Kidney epithelial cell (primary cell): ENCODE measurements around the gene LAYN. TPM values are rescaled to one million over a fixed set of nuclear protein-coding genes. Genes with fewer than 3 reads are reported as not detected.

ENCODE experiments used
- DNase-seq: peaks from one replicate; pipeline ENCODE4 v3.0.0-alpha.2; 2010; ENCODE audit warnings: low read depth
- H3K27me3 ChIP-seq: 2 replicates; pipeline ENCODE4 v1.6.0; 2011; ENCODE audit warnings: low read length; ENCODE audit not compliant: control insufficient read depth, insufficient read depth
- H3K36me3 ChIP-seq: 2 replicates; pipeline ENCODE4 v1.5.1; 2011; ENCODE audit warnings: low read length; ENCODE audit not compliant: control insufficient read depth, insufficient read depth
- H3K4me3 ChIP-seq: 2 replicates; pipeline ENCODE4 v1.5.1; 2011; ENCODE audit warnings: low read depth, mild to moderate bottlenecking, control low read depth, low read length
- CTCF ChIP-seq: IDR thresholded peaks from 2 replicates; pipeline ENCODE4 v1.5.1; 2011; ENCODE audit warnings: mild to moderate bottlenecking, moderate library complexity, low read length, control low read depth, inconsistent platforms; ENCODE audit not compliant: insufficient read depth, poor library complexity, severe bottlenecking
- total RNA-seq: library from RNA; depleted of rRNA; stranded (reverse); fragments of >200 nt; gene quantifications from 2 replicates; pipeline ENCODE4 v1.2.3, GENCODE V29; 2015

Gene LAYN
- total RNA-seq, 1 donor from 2014 or later = 29.1 TPM

GRCh38 chr11:111518668-111519067 is 21.9 kb upstream of the LAYN start:
- Histone ChIP-seq H3K4me3 (no peak overlapping the region), H3K27me3 (no peaks in the 10 kb centered on the region), H3K36me3 (no peaks in the 10 kb centered on the region)
- DNase-seq = no peak
- TF ChIP-seq CTCF = no peak

GRCh38 chr11:111520560-111520959 is 20.0 kb upstream of the LAYN start:
- H3K4me3 ChIP-seq = no peak overlapping the region
- no peak for TF ChIP-seq CTCF
- no peak for DNase-seq
- H3K27me3 ChIP-seq = no peaks in the 10 kb centered on the region
- no peaks in the 10 kb centered on the region for H3K36me3 ChIP-seq

DNA sequence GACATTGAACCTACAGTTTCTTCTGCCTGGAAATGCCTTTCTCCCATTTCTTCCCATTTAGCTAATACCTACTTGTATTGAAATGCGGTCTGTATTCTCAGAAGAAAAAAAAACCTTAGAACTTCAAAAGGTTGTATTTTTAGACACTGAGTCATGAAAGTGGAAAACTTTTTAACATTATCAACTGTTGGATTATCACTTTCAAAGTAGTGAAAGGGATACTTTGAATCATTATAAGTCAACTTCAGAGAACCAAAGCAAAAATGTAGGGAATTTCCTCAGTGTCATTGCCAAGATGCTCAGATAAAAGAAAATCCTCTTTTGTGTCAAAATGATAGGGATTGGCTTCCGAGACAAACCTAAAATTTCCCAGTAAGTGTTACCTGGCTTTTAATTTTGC is 19.4 kb upstream of the LAYN start:
- Histone ChIP-seq H3K4me3 (no peak overlapping the region), H3K36me3 (no peaks in the 10 kb centered on the region), H3K27me3 (no peaks in the 10 kb centered on the region)
- no peak for DNase-seq
- TF ChIP-seq CTCF = no peak

DNA sequence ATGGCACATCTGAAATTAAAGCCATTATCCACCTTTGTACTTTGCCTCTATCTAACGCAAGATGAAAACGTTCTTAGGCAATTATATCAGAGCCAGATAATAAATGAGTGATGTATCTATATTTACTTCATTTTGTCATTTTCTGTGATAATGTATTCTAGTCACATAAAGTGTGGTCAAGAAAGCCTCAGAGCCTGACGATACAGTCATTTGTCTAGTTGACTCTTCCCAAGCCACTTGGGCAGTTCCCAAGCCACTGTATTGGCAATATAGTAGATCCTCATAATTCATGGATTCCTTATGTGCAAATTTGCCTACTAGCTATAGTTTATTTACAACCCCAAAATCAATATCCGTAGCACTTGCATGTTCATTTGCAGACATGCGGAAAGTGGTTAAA is 18.1 kb upstream of the LAYN start:
- H3K36me3 ChIP-seq = no peaks in the 10 kb centered on the region
- H3K27me3 ChIP-seq = no peaks in the 10 kb centered on the region
- no peak overlapping the region for H3K4me3 ChIP-seq
- TF ChIP-seq CTCF = no peak
- no peak for DNase-seq

- no peak overlapping the region for H3K4me3 ChIP-seq
- no peaks in the 10 kb centered on the region for H3K36me3 ChIP-seq
- no peak for TF ChIP-seq CTCF
- H3K27me3 ChIP-seq = no peaks in the 10 kb centered on the region
- DNase-seq = no peak
Measured at GRCh38 chr11:111523343-111523742, 17.2 kb upstream of the LAYN start.

- no peaks in the 10 kb centered on the region for H3K36me3 ChIP-seq
- no peak overlapping the region for H3K4me3 ChIP-seq
- TF ChIP-seq CTCF = no peak
- H3K27me3 ChIP-seq = no peaks in the 10 kb centered on the region
- DNase-seq = no peak
Measured at GRCh38 chr11:111524056-111524455, 16.5 kb upstream of the LAYN start.
